ENCODE measurements around the gene MVB12B.
"Not testable (repeated sequence)": the region's sequence is repeated elsewhere in the genome, so short reads cannot be mapped to it uniquely, and the experiment has no call there.

The MVB12B gene

DNA sequence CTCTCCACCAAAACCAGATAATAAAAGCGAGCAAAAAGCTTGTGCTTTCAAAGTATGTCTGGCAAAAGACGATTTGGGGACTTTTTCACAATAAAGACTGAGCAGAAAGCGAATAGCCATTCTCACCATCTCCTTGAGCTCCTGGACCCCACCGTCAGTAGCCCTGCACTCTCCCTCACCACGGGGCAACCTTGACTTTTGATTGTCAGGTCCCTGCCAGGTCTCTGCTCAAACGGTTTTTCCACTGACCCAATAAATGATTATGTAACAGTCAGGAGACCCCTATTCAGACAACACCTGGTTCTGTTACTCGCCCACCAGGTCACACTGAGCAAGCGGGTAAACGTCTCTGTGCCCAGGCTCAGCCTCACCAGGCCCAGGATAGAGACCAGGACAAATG is 131.3 kb downstream of the MVB12B start:
- no peak for DNase-seq

DNA sequence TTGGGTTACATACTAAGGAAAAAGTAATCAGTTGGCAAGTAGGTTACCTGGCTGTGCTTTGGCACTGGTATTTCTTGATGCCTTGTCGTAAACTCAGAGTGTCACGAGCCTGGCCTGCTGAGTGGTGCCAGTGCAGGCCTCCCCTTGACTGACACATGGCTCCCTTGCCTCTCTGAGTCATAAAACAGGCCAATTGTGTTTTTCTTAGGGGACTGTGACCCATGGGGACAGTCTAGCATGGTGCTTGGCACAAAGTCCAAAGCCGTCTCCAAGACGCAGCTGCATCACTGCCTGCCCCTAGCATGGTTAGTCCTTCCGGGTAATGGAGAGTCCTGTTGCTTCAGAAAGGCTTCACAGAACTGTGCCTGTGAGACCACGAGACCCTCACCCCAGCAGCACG is 132.5 kb downstream of the MVB12B start:
- DNase-seq: no peak

DNA sequence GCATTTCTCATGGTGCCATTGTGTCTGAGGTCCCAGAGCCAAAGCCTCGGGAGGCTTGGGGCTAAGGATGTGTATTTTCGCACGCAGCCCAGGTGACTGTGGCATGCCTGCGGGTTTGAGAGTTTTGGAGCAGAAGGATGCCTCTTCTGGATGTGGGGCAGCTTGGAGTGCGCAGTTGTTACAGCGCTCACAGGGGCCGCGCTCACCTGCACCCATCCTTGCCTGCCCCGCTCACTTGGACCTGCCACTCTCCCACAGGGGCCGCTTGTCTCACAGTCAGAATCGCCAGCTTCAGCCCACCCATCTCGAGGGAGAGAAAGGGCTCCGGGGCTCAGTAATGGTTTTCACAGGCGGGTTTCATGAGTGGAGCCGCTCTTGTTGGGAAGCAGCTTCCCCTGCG is 132.9 kb downstream of the MVB12B start:
- DNase-seq: no peak

DNA sequence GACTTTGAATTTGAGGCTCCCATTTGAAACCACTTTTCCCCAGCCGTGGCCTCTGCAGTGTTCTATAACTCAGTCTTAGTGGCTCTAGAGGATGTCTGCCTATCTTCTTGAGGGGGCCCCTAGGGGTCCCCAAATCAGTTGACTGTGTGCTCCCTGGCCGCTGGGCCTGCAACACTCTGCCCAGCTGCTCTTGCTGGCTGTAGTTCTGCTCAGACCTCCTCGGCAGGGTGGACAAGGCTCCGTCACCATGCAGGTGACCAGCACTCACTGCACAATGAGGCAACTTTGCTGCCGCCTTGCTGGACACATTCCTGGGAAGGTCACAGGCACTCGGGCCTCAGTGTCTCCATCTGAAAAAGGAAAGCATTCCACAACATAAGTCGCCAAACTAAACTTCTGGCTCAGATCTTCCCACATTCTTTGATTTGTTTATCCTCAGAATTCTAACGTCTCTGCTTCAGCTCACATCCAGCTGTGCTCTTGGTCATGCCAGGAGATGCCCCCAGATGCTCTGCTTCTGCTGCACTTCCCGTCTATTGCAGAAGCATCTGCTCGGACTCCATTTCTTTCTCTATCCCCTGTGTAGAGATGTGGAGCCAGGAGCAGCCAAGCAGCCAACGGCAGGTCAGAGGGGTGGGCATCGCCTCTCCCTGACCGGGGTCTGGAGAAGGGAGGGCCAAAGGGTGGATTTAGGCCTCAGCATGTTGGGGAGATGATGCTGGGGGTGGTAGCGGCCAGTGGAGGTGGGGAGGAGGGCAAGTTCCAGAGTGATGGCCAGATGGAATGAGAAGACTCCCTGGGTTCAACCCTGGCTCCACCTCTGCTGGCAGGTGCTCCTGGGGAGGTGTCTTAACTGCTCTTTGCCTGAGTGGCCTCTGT is 133.6 kb downstream of the MVB12B start:
- no peak for DNase-seq

DNA sequence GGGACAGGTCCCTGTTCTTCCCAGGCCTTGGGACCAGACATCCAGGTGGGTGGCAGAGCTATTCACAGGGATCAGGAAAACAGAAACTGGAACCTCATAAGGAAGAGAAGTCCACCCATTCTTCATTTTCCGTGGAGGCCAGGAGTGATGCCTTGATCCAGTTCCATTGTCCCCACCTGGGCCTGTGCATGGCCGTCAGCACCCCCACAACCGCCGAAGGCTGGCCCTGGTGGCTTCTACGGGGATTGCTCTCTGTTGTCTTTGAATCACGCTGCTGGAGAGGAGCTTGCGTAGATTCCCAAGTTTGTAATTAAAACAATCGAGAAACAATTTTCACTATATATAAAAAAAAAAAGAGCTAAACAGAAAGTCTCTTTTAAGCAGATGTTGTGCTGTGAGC is 134.4 kb downstream of the MVB12B start:
- no peak for DNase-seq

DNA sequence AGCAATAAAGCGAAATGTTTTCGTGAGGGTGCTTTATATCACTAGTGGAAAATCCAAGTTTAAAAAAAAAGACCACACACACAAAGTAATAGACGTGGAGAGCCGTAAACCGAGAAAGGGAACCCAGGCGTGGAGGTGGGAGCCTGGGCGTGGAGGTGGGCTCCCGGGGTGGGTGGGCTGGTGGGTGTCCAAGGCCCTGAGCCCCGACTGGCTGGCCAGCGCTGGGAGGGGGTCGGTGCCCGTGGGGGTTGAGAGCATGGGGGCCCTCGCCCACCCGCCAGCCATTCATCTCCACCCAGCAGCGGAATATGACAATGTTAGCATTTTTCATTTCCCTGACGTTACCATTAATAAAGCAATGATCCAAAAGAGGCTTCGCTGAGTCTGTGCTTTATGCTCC is 135.0 kb downstream of the MVB12B start:
- DNase-seq: no peak

DNA sequence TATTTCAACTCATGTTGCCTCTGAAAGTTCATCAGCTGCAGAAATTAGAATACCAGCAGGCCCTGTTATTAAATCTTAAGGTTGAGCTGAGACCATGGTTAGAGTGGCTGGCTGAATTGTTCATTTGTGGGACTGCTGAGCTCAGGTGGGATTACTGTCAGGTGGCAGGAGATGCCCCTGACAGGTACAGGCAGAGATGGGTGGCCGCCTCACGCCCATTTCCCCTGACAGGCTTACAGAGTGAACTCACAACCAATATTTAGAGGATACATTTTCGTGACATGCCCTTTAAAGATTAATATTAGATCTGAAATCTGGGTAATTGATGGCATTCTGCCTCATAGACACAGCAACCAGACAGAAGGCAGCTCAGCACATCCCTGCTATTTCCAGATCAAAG is 136.0 kb downstream of the MVB12B start:
- DNase-seq: no peak

DNA sequence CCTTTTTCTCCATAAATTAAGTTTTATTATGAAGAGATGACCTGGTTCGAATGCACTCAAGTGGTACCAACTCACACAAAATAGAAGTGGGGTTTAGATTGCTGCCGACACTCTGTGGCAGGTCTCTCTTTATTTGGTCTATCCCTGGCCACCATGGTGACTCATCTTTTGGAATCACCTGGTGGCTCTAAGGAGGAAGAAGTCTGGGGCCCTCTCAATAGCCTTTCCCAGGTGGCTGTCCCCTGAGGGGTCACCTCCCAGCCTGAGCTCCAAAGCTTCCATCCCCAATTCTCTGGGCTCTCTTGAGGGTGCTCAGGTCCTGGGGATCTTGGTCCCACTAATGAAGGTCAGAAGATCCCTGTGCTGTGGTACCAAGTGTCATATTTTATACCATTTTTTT is 136.8 kb downstream of the MVB12B start:
- no peak for DNase-seq

DNA sequence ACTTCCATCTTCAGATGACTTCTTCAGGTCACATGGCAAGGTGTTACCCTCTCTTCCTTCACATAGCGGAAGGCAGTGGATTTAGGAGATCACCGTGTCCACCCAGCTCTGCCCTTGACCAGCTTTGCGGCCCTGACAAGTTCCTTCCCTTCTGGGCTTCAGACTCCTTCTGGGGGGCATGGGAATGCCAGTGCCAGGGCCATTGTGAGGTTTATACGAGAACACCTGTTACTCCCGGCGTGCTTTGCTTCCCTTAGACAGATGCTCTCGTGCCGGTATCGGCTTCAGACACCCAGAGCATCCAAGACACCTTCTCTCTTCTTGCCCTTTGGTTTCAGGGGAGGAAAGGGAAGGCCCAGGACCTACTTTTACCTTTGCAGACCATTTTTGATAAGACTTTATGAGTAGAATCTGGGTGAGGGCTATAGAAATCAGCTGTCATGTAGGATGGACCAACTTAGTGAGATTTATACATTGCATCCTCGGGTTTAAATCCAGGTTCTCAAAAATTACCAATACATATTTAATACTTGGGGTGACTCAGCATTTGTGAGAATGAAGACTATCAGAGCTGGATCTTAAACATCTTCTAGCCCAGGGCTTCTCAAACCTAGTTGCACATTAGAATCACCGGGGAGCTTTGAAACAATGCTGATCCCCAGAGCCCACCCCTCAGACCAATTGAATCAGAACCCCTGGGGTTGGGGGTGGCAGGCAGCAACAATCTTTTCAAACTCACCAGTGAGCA is 138.2 kb downstream of the MVB12B start:
- no peak for DNase-seq

DNA sequence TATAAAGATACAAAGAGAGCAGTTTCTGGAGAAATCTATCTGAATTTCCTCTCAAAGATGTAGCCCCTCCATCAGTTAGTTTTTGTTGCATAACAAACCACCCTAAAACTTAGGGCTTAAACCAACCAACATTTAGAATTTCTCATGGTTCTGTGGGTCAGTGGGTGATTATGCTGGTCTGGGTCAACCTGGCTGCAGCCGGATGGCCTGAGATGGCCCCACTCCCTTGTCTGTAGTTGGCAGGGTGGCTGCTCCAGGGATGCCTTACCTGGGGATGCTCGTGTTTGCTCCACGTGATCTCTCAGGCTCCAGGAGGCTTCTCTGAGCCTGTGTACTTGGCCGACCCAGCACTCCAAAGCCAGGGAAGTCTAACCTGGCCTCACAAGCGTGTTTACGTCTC is 139.3 kb downstream of the MVB12B start:
- no peak for DNase-seq

DNA sequence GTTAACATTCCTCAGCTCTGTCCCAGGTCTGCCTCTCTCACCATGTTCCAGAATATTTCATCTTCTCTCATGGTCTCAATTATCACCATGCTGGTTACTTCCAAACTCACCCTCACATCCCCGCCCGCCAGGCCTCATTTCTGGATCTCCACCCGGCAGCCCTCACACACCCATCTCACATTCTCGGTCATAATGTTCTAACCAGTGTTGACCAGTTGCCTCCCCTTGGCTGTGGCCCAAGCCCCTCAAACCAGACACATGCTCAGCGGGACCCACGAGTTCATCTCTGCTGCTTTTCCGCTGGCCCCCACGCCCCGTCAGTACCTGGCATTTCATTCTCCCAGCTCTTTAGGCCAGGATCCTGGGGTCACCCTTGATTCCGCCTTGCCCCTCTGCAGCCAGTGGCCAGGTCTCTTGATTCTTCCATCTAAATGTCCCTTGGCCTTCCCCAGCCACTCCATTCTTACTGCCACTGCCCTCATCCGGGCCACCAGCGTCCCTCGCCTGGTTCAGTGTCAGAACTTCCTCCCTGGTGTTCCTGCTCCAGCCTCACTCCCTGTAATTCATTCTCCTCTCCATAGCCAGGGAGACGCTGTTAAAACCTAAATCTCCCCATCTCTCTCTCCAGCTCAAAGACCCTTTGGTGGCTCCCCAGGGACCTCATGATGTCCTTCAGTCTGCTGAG is 141.7 kb downstream of the MVB12B start:
- DNase-seq: no peak

DNA sequence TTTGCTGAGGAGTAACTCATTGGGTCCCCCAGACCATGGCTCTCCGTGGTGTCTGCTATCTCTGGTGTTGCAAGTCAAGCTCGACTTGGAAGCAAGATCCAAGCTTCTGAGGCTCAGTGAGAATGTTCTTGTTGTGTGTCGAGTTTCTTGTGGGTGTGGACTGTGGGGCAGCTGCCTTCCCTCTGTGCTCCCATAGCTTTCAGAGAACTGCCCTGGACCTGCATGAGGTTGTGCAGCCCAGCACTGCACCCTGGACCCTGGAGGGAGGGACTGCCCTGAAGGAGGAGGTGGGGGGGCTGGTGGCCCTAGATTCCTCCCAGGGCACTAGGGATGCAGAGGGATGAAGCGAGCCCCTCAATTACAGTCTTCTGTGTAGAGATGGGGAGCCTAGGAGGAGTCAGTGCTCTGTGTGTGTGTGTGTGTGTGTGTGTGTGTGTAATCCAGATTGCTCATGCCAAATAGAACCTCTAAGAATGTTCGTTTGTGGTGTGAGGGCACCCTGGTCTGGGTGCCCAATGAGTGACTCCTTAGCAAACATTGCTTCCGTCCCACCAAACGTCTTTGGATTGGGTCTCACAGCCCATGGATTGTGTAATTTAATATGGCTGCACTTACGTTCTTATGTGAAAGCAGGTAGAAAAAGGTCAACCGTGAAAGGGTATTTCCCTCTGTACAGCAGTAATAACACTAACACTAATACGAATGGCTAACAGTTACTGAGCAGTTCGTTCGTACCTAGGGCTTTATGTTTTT is 143.8 kb downstream of the MVB12B start:
- DNase-seq: peak; percentile 33

DNA sequence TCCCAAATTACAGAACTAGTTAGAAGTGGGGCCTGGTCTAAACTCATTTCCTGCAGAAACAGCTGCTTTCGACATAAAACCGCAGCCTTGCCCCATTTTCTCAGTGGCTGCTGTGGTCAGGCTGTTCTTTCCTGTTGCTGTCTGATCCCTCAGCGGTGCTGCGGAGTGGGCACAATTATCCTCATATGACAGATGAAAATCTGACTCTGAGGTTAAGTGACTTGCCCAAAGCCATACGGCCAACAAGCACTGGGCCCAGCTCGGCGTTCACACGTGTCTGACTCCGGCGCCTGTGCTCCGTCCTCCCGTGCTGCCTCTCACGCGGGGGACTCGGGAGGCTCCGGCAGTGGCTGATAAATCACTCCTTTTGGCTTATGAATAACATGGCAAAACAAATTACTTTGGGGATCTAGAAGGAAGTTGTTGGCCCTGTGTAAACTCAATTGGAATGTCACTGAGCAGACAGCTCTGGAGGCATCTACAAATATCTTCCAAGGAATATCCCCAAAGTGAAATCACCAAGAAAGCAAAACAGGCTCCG is 144.5 kb downstream of the MVB12B start:
- peak; percentile 92 for DNase-seq

DNA sequence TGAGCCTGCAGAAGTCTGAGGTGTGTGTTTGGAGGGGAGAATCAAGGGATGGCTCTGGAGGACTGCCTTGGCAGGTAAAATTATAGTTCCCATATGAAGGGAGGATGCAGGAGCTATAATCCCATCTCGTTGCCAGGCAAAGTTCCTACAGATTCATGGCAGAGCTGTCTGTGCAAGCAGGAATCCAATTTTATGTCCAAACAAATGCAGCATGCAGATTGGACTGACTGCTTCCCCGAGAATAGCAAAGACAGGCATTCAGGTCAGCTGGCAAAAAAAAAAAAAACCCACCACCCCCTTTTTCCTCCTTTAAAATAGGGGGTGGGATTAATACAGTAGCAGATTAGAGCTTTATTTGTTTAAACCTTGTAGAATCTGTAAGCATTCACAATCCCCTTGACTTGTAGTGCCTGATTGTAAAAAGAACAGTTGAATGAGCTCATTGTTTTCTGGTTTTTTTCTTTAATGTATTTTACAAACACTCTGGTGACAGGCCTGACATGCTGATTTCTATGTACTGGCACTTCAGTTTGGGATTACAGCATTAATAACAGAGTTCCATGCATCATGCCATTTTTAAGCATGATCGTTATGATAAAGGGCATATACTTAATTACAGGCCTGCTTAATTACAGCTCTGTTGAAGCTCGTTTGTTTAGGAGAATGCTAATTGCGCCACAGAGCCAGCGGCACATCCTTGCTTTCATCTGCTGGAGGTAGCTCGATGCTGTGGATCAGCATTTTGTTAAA is 145.7 kb downstream of the MVB12B start:
- DNase-seq: no peak

DNA sequence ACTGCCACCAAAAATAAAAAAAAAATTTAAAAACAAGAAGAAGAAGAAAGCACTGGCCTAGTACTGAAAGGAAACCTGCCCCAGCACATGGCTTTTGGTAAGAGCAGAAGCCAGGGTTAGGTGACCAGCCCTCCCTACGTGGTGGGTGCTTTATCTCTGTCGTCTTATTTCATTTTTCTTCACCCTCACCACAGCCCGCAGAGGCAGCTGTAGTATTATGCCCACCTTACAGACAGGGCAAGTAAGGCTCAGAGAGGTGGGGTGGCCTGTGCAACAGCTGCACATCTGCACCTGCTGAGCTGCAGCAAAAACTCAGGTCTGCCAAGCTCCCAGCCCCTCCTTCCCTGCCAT is 146.3 kb downstream of the MVB12B start:
- no peak for DNase-seq

DNA sequence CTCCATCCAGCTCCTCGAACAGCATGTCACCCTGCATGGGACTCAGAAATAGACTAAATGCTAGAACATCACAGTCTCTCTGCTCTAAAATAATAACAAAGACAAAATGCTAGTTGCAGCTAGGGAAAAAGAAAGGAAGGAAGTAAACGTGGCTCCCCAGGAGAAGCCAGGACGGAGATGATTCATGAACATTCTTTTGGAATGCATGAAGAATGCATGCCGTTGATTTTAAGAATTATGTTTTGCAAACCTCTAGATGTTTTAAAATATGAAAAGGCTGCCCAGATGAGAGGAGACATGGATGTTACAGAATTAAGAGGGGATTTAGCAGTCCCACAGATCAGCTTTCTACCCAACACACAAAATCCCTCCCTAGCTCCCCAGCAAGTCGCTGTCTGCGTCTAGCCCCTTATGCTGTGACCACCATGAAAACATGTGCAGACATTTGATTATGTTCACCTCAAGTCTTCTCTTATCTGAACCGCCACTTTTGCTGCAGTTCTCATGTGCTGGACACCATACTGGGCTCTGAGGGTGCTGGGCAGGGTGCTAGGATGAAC is 147.7 kb downstream of the MVB12B start:
- no peak for DNase-seq

DNA sequence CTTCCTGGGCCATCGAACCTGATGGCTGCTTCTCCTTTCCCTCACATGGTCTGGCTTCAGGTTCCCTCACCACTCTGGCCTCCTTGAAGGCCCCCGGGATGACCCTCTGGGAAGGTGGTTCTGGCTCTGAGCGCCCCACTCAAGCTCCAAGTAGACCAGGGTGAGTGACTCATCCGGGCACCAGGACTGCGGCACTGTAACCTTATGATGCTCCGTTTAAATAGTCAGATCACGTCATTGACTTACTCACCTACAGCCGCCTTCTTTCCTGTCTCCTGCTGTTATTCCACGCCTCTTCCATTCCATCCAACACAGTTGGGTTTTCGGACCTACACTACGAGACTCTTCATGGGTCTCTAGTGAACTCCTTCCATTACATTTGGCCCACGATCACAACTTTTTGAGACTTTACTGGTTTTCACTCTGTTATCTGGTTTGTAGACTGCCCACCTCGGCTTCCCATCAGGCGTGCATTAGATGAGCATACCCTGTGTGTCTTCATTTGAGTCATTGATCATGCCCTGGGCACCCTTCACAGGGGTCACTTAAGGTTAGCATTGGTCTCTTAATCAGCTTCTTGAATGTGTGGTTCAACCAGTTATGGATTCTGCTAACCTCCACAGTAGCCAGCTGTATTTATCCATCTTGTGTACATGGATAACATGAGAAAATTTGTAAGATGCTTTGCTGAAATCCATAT is 148.3 kb downstream of the MVB12B start:
- no peak for DNase-seq

DNA sequence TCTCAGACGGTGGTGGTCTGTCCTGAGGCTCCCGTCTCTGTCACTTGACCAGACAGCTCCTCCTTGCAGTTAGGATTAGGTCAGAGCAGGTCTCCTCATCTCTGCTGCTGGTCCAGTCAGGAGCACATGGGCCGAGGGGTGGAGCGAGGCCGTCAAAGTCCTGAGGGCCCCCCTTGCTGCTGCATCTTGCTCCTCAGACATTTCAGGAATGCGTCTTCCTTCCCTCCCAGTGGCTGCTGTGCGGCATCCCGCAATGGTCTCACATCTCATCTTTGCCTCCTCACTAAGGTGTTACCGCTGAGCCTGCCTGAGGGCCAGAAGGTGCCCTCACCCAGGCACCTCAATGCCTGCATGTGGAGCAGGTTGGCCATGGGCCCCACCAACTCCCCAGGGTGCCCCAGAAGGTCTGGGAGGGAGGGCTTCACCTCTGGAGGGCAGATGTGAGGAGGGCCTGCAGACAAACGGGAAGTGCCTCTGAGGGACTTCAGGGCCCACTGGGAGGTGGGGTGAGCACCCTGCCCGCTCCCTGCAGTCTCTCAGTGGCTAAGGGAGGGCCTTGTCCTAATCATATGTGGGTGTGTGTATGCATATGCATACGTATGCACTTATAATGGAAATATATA is 149.4 kb downstream of the MVB12B start:
- DNase-seq: no peak

DNA sequence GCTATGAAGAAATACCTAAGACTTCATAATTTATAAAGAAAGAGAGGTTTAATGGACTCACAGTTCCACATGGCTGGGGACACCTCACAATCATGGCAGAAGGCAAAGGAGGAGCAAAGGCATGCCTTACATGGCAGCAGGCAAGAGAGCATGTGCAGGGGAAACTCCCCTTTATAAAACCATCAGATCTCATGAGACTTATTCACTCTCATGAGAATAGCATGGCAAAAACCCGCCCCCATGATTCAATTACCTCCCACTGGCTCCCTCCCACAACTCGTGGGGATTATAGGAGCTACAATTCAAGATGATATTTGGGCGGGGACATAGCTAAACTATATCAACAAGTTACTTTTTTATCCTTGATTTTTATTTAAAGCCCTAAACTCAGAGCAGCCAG is 150.8 kb downstream of the MVB12B start:
- DNase-seq: not testable (repeated sequence)

DNA sequence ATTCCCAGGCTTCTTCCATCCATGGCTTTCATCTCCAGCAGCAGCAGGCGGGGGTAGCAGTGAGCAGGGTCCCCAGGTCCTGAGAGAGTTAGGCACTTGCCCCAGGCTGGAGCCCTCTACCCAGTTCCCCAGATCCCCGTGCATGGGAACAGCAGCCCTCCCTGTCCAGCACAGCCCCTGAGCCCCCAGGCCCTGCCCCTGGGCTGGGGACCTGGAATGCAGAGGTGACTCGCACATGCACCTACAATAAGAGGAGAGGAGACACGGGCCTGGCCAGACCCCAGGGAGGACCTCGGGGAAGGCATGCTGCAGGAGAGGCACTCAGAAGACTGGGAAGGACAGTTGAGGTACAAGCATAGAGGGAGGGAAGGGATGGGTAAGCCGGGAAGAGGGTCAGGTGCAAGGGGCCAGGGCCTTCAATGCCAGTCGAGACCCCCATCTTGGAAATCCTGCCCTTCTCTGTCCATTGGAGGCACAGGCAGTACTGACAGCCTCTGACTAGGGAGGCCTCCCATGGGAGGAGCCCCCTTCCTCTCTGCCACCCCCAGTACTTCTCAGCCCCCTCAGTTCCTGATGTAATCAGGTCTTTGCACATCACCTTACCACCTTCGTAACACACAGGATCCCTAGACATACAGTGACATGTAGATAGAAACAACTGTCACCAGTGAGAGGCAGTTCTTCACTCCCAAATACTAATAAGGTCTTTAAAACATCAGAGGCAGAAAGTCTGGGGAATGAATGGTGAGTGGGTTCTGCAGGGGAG is 151.8 kb downstream of the MVB12B start:
- DNase-seq: no peak

Measured in activated CD4-positive, alpha-beta T cell treated with anti-CD3 and anti-CD28 coated beads, Interleukin-2, amount 50 U/mL, for 16 hours (primary cell).